GM18502 (cell line): ENCODE measurements around the gene NUP210.
"Not testable (repeated sequence)": the region's sequence is repeated elsewhere in the genome, so short reads cannot be mapped to it uniquely, and the experiment has no call there.

ENCODE experiments used
- ATAC-seq: cut with Tn5 transposase; IDR thresholded peaks from one replicate; pipeline ENCODE4 v1.9.1; 2021; ENCODE audit warnings: mild to moderate bottlenecking; ENCODE audit not compliant: unreplicated experiment, poor library complexity

The NUP210 gene

GRCh38 chr3:13430411-13430875 lies 10.3 kb upstream of the NUP210 start:
- not testable (repeated sequence) for ATAC-seq

- no peak for ATAC-seq
These were observed 9.6 kb upstream of the NUP210 start for GRCh38 chr3:13429631-13430291.

- not testable (repeated sequence) for ATAC-seq
These were observed 8.6 kb upstream of the NUP210 start for GRCh38 chr3:13428678-13429077.

GRCh38 chr3:13427662-13428603 lies 7.8 kb upstream of the NUP210 start:
- ATAC-seq, result no peak

GRCh38 chr3:13426591-13426990 lies 6.5 kb upstream of the NUP210 start:
- ATAC-seq, result no peak

- ATAC-seq, result no peak
These were observed 5.6 kb upstream of the NUP210 start for GRCh38 chr3:13425689-13426088.

GRCh38 chr3:13424865-13425617 lies 4.9 kb upstream of the NUP210 start:
- ATAC-seq, result no peak

- no peak for ATAC-seq
These were observed 4.2 kb upstream of the NUP210 start for GRCh38 chr3:13424141-13424844.

GRCh38 chr3:13420831-13421765 lies 976 bp upstream of the NUP210 start:
- ATAC-seq, result no peak

- ATAC-seq, result peak; percentile 63
These were observed 547 bp downstream of the NUP210 start for GRCh38 chr3:13419505-13420044.

GRCh38 chr3:13417166-13417947 lies 2.8 kb downstream of the NUP210 start:
- ATAC-seq, result no peak

GRCh38 chr3:13415997-13416793 lies 3.9 kb downstream of the NUP210 start:
- ATAC-seq, result no peak

GRCh38 chr3:13415236-13415986 lies 4.7 kb downstream of the NUP210 start:
- ATAC-seq, result no peak

- ATAC-seq, result peak; percentile 91
These were observed 5.9 kb downstream of the NUP210 start for GRCh38 chr3:13414040-13414729.

GRCh38 chr3:13411186-13411860 lies 8.8 kb downstream of the NUP210 start:
- no peak for ATAC-seq
